Activated naive CD8-positive, alpha-beta T cell treated with anti-CD3 and anti-CD28 coated beads, Interleukin-2, amount 50 U/mL, for 24 hours (primary cell): ENCODE results near the gene ZSWIM1.

Experiments used
- ATAC-seq: fragments of 150-1000 bp; cut with Tn5 transposase; one replicate; pipeline ENCODE4 v1.10.0; 2021
- DNase-seq: peaks from one replicate; pipeline ENCODE4 v3.0.0; 2021
- H3K27ac Mint-ChIP-seq: one replicate; pipeline ENCODE4 v1.8.0; 2021; ENCODE audit warnings: mild to moderate bottlenecking, mixed read lengths
- H3K27me3 Mint-ChIP-seq: one replicate; pipeline ENCODE4 v1.8.0; 2021; ENCODE audit warnings: mixed read lengths
- H3K36me3 Mint-ChIP-seq: one replicate; pipeline ENCODE4 v1.8.0; 2021; ENCODE audit warnings: low read depth, mixed read lengths
- H3K4me1 Mint-ChIP-seq: one replicate; pipeline ENCODE4 v1.8.0; 2021; ENCODE audit warnings: mixed read lengths
- H3K4me3 Mint-ChIP-seq: one replicate; pipeline ENCODE4 v1.8.0; 2021; ENCODE audit warnings: mild to moderate bottlenecking, moderate library complexity, mixed read lengths
- H3K9me3 Mint-ChIP-seq: one replicate; pipeline ENCODE4 v1.8.0; 2021; ENCODE audit warnings: mixed read lengths

ZSWIM1 gene

GRCh38 chr20:45848421-45848820, 32.6 kb upstream of the ZSWIM1 start:
- H3K27ac Mint-ChIP-seq, result no peak overlapping the region
- peaks cover 9% of the 10 kb centered on the region for H3K36me3 Mint-ChIP-seq
- H3K9me3 Mint-ChIP-seq, result no peaks in the 10 kb centered on the region
- no peaks in the 10 kb centered on the region for H3K4me1 Mint-ChIP-seq
- no peaks in the 10 kb centered on the region for H3K27me3 Mint-ChIP-seq
- no peak overlapping the region for H3K4me3 Mint-ChIP-seq
- DNase-seq, result no peak
- ATAC-seq, result no peak

DNA sequence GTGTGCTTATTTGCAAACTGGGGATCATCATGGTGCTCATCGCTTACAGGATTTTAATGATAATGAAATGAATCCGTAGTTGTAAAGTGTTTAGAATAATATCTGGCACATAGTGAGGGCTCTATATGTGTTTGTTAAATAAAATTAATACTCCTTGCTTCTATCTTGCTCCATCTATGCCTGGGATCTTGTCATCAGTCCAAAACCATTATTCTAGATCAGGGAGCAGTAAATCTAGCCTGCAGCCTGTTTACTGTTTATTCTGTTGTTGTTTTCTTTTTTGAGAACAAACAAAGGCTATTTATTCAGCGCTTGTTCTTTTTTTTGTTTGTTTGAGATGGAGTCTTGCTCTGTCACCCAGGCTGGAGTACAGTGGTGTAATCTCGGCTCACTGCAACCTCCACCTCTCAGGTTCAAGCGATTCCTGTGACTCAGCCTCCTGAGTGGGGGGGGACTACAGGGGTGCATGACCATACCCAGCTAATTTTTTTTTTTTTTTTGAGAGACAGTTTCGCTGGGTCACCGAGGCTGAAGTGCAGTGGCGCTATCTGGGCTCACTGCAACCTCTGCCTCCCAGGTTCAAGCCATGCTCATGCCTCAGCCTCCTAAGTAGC, 32.0 kb upstream of the ZSWIM1 start:
- DNase-seq (no peak), ATAC-seq (no peak)
- Mint-ChIP-seq H3K36me3 (peaks cover 9% of the 10 kb centered on the region), H3K4me3 (no peak overlapping the region), H3K27ac (no peak overlapping the region), H3K27me3 (no peaks in the 10 kb centered on the region), H3K9me3 (no peaks in the 10 kb centered on the region), H3K4me1 (peaks cover 2% of the 10 kb centered on the region)

GRCh38 chr20:45850238-45850637, 30.8 kb upstream of the ZSWIM1 start:
- Mint-ChIP-seq H3K9me3 (no peaks in the 10 kb centered on the region), H3K27me3 (no peaks in the 10 kb centered on the region), H3K4me1 (peaks cover 8% of the 10 kb centered on the region), H3K36me3 (peaks cover 3% of the 10 kb centered on the region), H3K27ac (no peak overlapping the region), H3K4me3 (no peak overlapping the region)
- ATAC-seq (no peak), DNase-seq (no peak)

DNA sequence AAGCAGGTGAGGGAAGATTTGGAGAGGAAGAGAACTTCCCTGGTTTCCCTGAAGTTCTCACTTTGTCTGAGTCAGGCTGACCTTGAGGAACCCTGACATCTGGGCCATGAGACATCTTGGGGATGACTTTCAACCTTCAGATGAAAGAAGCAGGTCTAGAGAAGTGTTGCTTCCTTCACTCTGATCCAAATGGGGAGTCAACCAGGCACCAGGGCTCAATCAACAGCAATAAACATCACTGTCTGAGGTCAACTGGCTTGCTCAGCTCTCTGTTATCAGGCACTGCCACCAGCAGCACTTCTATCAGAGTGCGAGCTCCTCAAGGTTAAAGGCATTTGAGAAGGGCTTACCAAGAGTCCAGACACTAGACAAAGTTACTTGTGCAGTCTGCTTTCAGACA, 30.1 kb upstream of the ZSWIM1 start:
- ATAC-seq (no peak), DNase-seq (no peak)
- H3K4me3 Mint-ChIP-seq, result no peak overlapping the region
- H3K9me3 Mint-ChIP-seq, result no peaks in the 10 kb centered on the region
- no peaks in the 10 kb centered on the region for H3K27me3 Mint-ChIP-seq
- peaks cover 3% of the 10 kb centered on the region for H3K36me3 Mint-ChIP-seq
- H3K4me1 Mint-ChIP-seq, result peaks cover 14% of the 10 kb centered on the region
- no peak overlapping the region for H3K27ac Mint-ChIP-seq

- H3K36me3 Mint-ChIP-seq, result peaks cover 3% of the 10 kb centered on the region
- peaks cover 20% of the 10 kb centered on the region for H3K4me1 Mint-ChIP-seq
- no peak overlapping the region for H3K4me3 Mint-ChIP-seq
- no peaks in the 10 kb centered on the region for H3K9me3 Mint-ChIP-seq
- no peak for DNase-seq
- H3K27me3 Mint-ChIP-seq, result no peaks in the 10 kb centered on the region
- no peak for ATAC-seq
- no peak overlapping the region for H3K27ac Mint-ChIP-seq
These were observed 29.5 kb upstream of the ZSWIM1 start for GRCh38 chr20:45851501-45851900.

GRCh38 chr20:45852326-45852725, 28.7 kb upstream of the ZSWIM1 start:
- H3K4me3 Mint-ChIP-seq, result no peak overlapping the region
- ATAC-seq, result no peak
- peaks cover 23% of the 10 kb centered on the region for H3K4me1 Mint-ChIP-seq
- H3K27me3 Mint-ChIP-seq, result no peaks in the 10 kb centered on the region
- no peaks in the 10 kb centered on the region for H3K9me3 Mint-ChIP-seq
- H3K27ac Mint-ChIP-seq, result no peak overlapping the region
- H3K36me3 Mint-ChIP-seq, result peaks cover 3% of the 10 kb centered on the region
- no peak for DNase-seq

DNA sequence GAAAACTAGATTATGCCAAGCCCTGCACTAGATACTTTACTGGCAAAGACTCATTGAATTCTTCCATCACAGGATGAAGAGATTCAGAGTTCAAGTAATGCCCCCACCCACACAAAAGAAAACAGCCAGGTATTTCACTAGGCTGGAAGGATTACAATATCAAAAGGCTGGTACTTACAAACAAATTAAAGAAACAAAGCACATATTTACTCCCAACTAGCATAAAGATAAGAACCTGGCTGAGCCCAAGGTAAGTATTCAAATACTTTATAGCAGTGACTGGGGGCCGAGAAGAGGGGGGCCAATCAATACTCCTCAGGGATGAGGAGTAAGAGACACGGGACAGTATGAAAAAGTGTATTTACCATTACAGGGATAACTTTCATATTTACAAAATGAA, 27.5 kb upstream of the ZSWIM1 start:
- Mint-ChIP-seq H3K27ac (no peak overlapping the region), H3K4me1 (peaks cover 34% of the 10 kb centered on the region)
- no peak for ATAC-seq

DNA sequence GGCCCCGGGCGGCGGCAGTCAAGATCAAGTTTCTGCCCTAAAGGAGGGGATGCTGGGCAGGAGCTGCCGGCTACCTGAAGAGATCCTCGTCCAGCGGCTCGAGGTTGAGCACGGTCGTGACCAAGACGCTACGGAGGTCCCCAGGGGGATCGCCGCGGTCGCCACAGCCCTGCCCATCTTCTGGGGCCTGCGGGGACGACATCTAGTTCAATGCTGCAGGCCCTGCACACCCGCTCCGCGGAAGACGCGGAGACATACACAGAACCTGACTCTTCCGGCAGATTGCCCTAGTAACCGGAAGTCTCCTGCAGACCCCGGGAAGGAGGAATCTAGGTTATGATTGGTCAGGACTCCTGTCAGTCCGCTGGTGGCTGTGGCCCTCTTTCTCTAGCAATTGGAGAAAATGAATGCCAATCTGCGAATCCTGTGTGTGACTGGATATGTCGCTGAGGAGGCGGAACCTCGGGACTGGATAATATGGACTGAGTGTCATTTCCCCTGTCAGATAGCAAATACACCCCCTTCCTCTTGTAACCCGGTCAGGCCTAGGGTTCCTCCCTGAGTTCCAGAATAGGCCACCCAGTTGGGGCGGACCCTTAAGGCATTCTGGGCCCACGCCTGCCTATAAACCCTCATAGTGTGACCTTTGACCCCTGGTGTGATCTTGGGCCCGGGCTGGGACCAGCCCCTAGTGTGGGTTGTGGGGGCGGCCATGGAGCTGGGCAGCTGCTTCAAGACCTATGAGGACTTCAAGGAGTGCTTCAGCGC, 23.7 kb upstream of the ZSWIM1 start, which contains the start of the genes ACOT8 and ZSWIM3:
Gene ACOT8 (minus strand): TSS at position 279 of the 768 bp plus-strand sequence. CDS start 77 bp downstream, at position 202.
Gene ZSWIM3 (plus strand): TSS at position 501 of the 768 bp plus-strand sequence. CDS start 212 bp downstream, at position 713.
- no peaks in the 10 kb centered on the region for H3K27me3 Mint-ChIP-seq
- H3K4me3 Mint-ChIP-seq, result peak within 1 kb of the TSS; percentile 95
- H3K9me3 Mint-ChIP-seq, result no peaks in the 10 kb centered on the region
- H3K4me1 Mint-ChIP-seq, result peaks cover 38% of the 10 kb centered on the region
- peak within 1 kb of the TSS; percentile 96 for H3K27ac Mint-ChIP-seq
- H3K36me3 Mint-ChIP-seq, result peaks cover 2% of the 10 kb centered on the region
- DNase-seq (peak; percentile 90), ATAC-seq (peak; percentile 99)

More for the DNA sequence above, 27.5 kb upstream of the ZSWIM1 start:
- DNase-seq, result no peak
- Mint-ChIP-seq H3K36me3 (peaks cover 3% of the 10 kb centered on the region), H3K9me3 (no peaks in the 10 kb centered on the region), H3K4me3 (no peak overlapping the region), H3K27me3 (no peaks in the 10 kb centered on the region)

DNA sequence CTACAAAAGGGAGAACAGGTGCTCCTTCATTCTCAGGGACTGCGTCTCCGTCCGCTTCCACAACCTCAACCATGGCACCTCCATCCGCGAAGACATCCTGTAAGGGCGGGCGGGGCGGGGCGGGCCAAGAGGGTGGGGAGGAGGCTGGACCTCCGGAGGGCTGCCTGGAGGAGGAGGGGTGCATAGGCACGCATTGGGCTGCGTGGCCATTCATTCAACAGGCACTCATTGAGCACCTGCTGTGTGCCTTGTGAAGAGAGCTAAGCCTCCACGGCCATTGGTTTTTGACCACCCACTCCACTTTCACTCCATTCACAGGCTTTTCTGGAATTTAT, 23.2 kb upstream of the ZSWIM1 start:
- Mint-ChIP-seq H3K9me3 (no peaks in the 10 kb centered on the region), H3K4me1 (peaks cover 38% of the 10 kb centered on the region), H3K36me3 (no peaks in the 10 kb centered on the region), H3K27ac (peak overlapping the region; percentile 96), H3K4me3 (peak overlapping the region; percentile 95), H3K27me3 (no peaks in the 10 kb centered on the region)
- peak; percentile 51 for DNase-seq
- peak; percentile 59 for ATAC-seq

- H3K36me3 Mint-ChIP-seq, result no peaks in the 10 kb centered on the region
- no peak overlapping the region for H3K4me3 Mint-ChIP-seq
- H3K9me3 Mint-ChIP-seq, result no peaks in the 10 kb centered on the region
- no peak for DNase-seq
- H3K4me1 Mint-ChIP-seq, result peaks cover 33% of the 10 kb centered on the region
- H3K27ac Mint-ChIP-seq, result no peak overlapping the region
- no peaks in the 10 kb centered on the region for H3K27me3 Mint-ChIP-seq
- no peak for ATAC-seq
These were observed 21.1 kb upstream of the ZSWIM1 start for GRCh38 chr20:45859916-45860315.

DNA sequence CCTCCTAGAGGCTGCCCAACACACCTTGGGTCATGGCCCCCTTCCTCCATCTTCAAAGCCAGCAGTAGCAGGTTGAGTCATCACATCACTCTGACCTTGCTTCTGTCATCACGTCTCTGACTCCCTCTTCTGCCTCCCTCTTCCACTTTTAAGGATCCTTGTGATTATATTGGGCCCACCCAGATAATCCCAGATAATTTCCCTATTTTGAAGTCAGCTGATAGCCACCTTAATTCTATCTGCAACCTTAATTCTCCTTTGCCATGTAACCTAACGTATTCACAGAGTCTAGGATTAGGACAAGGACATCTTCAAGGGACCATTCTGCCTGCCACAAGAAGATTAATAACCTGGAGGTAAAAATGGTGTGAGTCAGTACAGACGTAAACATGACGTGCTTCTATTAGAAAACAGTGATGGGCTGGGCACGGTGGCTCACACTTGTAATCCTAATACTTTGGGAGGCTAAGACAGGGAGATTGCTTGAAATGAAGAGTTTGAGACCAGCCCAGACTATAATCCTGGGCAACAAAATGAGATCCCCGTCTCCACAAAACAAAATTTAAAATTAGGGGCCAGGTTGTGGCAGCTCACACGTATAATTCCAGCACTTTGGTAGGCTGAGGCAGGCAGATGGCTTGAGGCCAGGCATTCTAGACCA, 20.3 kb upstream of the ZSWIM1 start:
- Mint-ChIP-seq H3K27me3 (no peaks in the 10 kb centered on the region), H3K4me3 (no peak overlapping the region), H3K4me1 (peaks cover 26% of the 10 kb centered on the region), H3K36me3 (no peaks in the 10 kb centered on the region), H3K9me3 (no peaks in the 10 kb centered on the region), H3K27ac (no peak overlapping the region)
- ATAC-seq (no peak), DNase-seq (no peak)

DNA sequence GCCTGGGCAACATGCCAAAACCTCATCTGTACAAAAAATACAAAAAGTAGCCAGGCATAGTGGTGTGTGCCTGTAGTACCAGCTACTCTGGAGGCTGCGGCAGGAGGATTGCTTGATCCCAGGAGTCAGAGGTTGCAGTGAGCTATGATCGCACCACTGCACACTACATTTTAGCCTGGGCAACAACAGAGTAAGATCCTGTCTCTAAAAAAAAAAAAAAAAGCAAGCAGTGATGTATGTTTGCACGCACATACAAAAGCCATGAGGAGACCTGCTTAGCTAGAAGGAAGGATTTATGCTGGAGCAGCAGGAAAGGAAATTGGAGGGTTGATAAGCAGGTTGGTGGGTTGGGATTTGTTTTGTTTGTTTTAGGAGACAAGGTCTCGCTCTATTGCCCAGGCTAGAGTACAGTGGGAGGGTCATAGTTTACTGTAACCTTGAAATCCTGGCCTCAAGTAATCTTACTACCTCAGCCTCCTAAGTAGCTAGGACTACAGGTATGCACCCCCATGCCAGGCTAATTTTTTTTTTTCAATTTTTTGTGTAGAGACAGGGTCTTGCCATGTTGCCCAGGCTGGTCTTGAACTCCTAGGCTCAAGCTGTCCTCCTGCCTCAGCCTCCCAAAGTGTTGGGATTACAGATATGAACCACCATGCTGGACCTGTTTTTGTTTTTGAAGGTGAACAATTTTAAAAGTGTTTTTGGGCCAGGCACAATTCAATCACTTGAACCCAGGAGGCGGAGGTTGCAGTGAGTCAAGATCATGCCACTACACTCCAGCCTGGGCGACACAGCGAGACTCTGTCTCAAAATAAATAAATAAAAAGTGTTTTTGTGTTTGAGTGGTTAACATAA, 19.6 kb upstream of the ZSWIM1 start:
- Mint-ChIP-seq H3K27me3 (no peaks in the 10 kb centered on the region), H3K9me3 (no peaks in the 10 kb centered on the region), H3K36me3 (no peaks in the 10 kb centered on the region), H3K4me1 (peaks cover 18% of the 10 kb centered on the region), H3K27ac (no peak overlapping the region), H3K4me3 (no peak overlapping the region)
- DNase-seq (no peak), ATAC-seq (no peak)

GRCh38 chr20:45863543-45864470, 17.2 kb upstream of the ZSWIM1 start:
- Mint-ChIP-seq H3K9me3 (no peaks in the 10 kb centered on the region), H3K36me3 (no peaks in the 10 kb centered on the region), H3K27ac (no peak overlapping the region), H3K27me3 (no peaks in the 10 kb centered on the region), H3K4me3 (no peak overlapping the region), H3K4me1 (peaks cover 2% of the 10 kb centered on the region)
- DNase-seq (no peak), ATAC-seq (no peak)
